ENCODE measurements around the gene PRSS38. TPM values are rescaled to one million over a fixed set of nuclear protein-coding genes. Genes with fewer than 3 reads are reported as not detected.

Gene PRSS38
- total and polyA plus RNA-seq, 10 of the 15 experiments (the other 5 are each of a cell fraction or from before 2014, with no cell fraction given) = not detected

- intact Hi-C loops (cut with micrococcal nuclease; ENCODE audit: unreplicated experiment) = no loop called here
- no peak overlapping the region for H3K27ac ChIP-seq (ENCODE audit: control insufficient read depth, insufficient read depth)
- no peaks in the 10 kb centered on the region for H3K27me3 ChIP-seq (replicated peaks in 1 of 2; ENCODE audit: control insufficient read depth in 2 of 2, insufficient read depth in 2 of 2, low read length in 1 of 2)
- H3K36me3 ChIP-seq (ENCODE audit: control insufficient read depth in 2 of 2, insufficient read depth in 2 of 2, low read length in 1 of 2) = no peaks in the 10 kb centered on the region
- ChIA-PET CTCF (interaction anchor here (1.5 kb wide), 1 partner anchor 162 kb away, joined by 4 read pairs; no protein-coding TSS in a partner anchor), POLR2A (no interaction called here), SMC1A (ENCODE audit: uncharacterized antibody, unreplicated experiment) (no interaction called here), RAD21 (ENCODE audit: unreplicated experiment) (no interaction called here)
- no peak overlapping the region for H3K4me3 ChIP-seq
- no peak for TF ChIP-seq SMAD1 (IDR thresholded peaks at IDR 0.05; ENCODE audit: low read depth, partially characterized antibody)
- TF ChIP-seq NR2F1 (conservative IDR thresholded peaks at IDR 0.05) = peak; percentile 42; the same call in 1 of the 2 replicates
- no peak for TF ChIP-seq HDGF (IDR thresholded peaks at IDR 0.05)
- FAIRE-seq (no peak), DNase-seq (ENCODE audit: low read depth, low spot score) (no peak), ATAC-seq (no peak)
- H4K20me1 ChIP-seq (ENCODE audit: control insufficient read depth, insufficient read depth) = no peaks in the 10 kb centered on the region
- peaks cover 6% of the 10 kb centered on the region; the same call in 1 of the 2 replicates for H3K4me1 ChIP-seq (ENCODE audit: control insufficient read depth, insufficient read depth, low read length)
- H3K9ac ChIP-seq (ENCODE audit: control insufficient read depth, insufficient read depth, low read length) = no peak overlapping the region
- no peak overlapping the region for H3K4me2 ChIP-seq (ENCODE audit: control insufficient read depth, insufficient read depth)
- H3K79me2 ChIP-seq (ENCODE audit: control insufficient read depth, insufficient read depth, low read length) = no peaks in the 10 kb centered on the region
- BruUV-seq (replicated peaks) = no TSS peak
- 64% methylated on average over 6 of the region's 6 CpGs for WGBS (ENCODE audit: insufficient coverage, insufficient replicate concordance, low lambda C conversion rate, missing lambda C conversion rate)
- H3K9me3 ChIP-seq (replicated peaks; ENCODE audit: control insufficient read depth, insufficient read depth, low read length) = no peaks in the 10 kb centered on the region
- in situ Hi-C loops (cut with MboI) = no loop called here
- no peak overlapping the region for H2AFZ ChIP-seq (ENCODE audit: control insufficient read depth, low read depth, low read length)
Observed at GRCh38 chr1:227791425-227792143, 23.9 kb upstream of the PRSS38 start.

DNA sequence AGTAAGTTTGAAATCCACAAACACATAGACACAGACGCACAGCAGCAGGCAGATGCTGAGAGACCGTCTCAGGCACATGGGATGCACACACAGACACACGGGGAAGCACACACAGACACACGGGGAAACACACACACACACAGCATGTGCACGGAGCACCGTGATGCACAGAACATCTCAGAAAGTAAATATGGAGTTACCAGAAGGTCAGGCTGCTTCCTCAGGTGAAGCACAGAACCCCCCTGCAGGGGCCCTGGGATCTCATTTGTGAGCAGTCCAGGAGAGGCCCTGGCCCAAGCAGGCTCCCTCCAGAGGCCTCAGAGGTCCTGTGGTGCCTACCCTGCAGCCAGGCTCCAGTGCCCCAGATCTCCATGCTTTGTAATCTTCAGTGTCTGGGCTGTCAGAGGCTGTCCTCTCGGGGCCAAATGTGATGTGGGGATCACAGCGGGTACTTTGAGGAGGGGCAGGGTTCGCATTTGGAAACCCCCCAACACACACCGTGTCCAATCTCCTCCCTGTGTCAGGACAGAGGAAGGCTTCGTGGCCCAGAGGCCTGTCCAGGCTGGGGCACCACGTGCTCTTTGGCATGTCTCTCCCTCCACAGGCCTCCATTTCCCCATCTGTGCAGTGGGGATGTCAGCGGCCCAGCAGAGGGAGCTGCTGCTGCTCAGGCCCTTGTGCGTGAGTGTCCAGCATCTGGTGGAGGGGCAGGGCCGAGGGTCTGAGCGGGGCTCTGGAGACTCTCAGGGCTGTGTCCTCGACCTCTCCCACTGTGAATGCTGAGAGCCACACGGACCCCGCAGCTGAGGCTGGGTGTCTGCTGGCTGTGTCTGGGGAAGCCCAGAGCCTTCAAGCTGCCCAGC, 23.0 kb upstream of the PRSS38 start:
- Histone ChIP-seq H3K4me3 (no peak overlapping the region), H3K36me3 (ENCODE audit: control insufficient read depth in 2 of 2, insufficient read depth in 2 of 2, low read length in 1 of 2) (no peaks in the 10 kb centered on the region), H3K27me3 (replicated peaks in 1 of 2; ENCODE audit: control insufficient read depth in 2 of 2, insufficient read depth in 2 of 2, low read length in 1 of 2) (no peaks in the 10 kb centered on the region), H3K9ac (ENCODE audit: control insufficient read depth, insufficient read depth, low read length) (no peak overlapping the region), H3K4me1 (ENCODE audit: control insufficient read depth, insufficient read depth, low read length) (no peaks in the 10 kb centered on the region), H4K20me1 (ENCODE audit: control insufficient read depth, insufficient read depth) (no peaks in the 10 kb centered on the region), H2AFZ (ENCODE audit: control insufficient read depth, low read depth, low read length) (no peak overlapping the region), H3K9me3 (replicated peaks; ENCODE audit: control insufficient read depth, insufficient read depth, low read length) (no peaks in the 10 kb centered on the region), H3K27ac (ENCODE audit: control insufficient read depth, insufficient read depth) (no peak overlapping the region), H3K4me2 (ENCODE audit: control insufficient read depth, insufficient read depth) (no peak overlapping the region), H3K79me2 (ENCODE audit: control insufficient read depth, insufficient read depth, low read length) (no peaks in the 10 kb centered on the region)
- ChIA-PET SMC1A (ENCODE audit: uncharacterized antibody, unreplicated experiment) (no interaction called here), POLR2A (interaction anchor here (0.6 kb wide), 1 partner anchor 56 kb away, joined by 4 read pairs; no protein-coding TSS in a partner anchor), CTCF (interaction anchor here (1.5 kb wide), 1 partner anchor 161 kb away, joined by 4 read pairs; no protein-coding TSS in a partner anchor), RAD21 (ENCODE audit: unreplicated experiment) (no interaction called here)
- TF ChIP-seq RELA (IDR thresholded peaks at IDR 0.05; ENCODE audit: borderline replicate concordance, partially characterized antibody) (no peak), CTCF (IDR thresholded peaks at IDR 0.05 in 2 of 3, conservative IDR thresholded peaks at IDR 0.05 in 1 of 3; ENCODE audit: control insufficient read depth in 2 of 3, extremely low read depth in 1 of 3, insufficient read depth in 1 of 3, low read depth in 3 of 3, low read length in 3 of 3) (0 out of 6 replicates have a peak, but pooled peaks of 1 of the 3 experiments have one; percentile 5)
- 45% methylated on average over 19 of the region's 19 CpGs for WGBS (ENCODE audit: insufficient coverage, insufficient replicate concordance, low lambda C conversion rate, missing lambda C conversion rate)
- intact Hi-C loops (cut with micrococcal nuclease; ENCODE audit: unreplicated experiment) (no loop called here), in situ Hi-C loops (cut with MboI) (no loop called here)
- no peak for FAIRE-seq
- no peak for DNase-seq (ENCODE audit: low read depth, low spot score)
- BruUV-seq (replicated peaks) = no TSS peak
- ATAC-seq = no peak

Measured in GM12878 (cell line).